ENCODE measurements around the gene BMPER.

BMPER gene

GRCh38 chr7:34066411-34066810 is 161.1 kb downstream of the BMPER start:
- H3K36me3 ChIP-seq (ENCODE audit: control insufficient read depth, insufficient read depth, low read length): no peaks in the 10 kb centered on the region; the same call in 1 of the 2 replicates
- H3K4me1 ChIP-seq (ENCODE audit: control insufficient read depth, insufficient read depth, low read length): peaks cover 30% of the 10 kb centered on the region
- H3K9me3 ChIP-seq (ENCODE audit: control insufficient read depth, insufficient read depth, low read depth, low read length): no peaks in the 10 kb centered on the region
- H3K4me3 ChIP-seq (ENCODE audit: low read depth, low read length): no peak overlapping the region
- no peaks in the 10 kb centered on the region for H3K27me3 ChIP-seq (ENCODE audit: control insufficient read depth, insufficient read depth, low read length)
- H3K27ac ChIP-seq (ENCODE audit: low read depth, low read length): no peak overlapping the region
- H3K9ac ChIP-seq (ENCODE audit: low read length): no peak overlapping the region

DNA sequence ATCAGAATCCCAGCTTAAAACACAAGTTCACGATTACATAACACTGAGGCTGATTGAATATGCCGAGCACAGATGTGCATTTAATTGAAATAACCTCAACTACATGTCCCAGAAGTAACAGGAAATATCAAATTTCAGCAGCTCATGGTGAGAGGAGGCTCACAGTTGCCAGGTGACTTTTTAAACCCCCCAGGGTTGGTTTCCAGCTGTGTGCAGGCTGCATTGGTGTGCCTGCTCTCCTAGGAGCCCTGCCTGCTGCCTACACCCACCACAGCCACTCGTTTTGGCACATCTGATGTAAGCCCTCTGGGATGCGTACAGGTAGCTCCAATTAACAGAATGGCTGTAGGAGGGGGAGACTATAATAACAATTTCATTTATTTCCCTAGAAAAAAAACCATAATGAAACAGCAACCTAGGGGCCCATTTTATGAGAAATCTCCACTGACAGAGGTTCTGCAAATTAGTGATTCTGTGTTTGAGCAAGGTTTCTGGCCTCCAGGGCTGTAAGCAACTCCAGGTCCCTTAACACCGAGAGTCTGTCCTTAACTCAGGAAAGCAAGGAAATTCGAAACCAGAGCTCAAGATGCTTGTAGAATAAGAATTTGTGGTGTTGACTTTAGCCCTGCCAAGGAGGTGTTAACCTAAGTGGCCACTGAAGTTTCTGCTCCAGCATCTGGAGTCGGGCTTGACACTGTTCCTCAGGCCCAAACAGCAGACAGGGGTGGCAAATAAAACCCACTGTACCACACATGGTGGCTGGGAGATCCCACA is 161.9 kb downstream of the BMPER start:
- no peak overlapping the region for H3K4me3 ChIP-seq (ENCODE audit: low read depth, low read length)
- no peaks in the 10 kb centered on the region for H3K27me3 ChIP-seq (ENCODE audit: control insufficient read depth, insufficient read depth, low read length)

DNA sequence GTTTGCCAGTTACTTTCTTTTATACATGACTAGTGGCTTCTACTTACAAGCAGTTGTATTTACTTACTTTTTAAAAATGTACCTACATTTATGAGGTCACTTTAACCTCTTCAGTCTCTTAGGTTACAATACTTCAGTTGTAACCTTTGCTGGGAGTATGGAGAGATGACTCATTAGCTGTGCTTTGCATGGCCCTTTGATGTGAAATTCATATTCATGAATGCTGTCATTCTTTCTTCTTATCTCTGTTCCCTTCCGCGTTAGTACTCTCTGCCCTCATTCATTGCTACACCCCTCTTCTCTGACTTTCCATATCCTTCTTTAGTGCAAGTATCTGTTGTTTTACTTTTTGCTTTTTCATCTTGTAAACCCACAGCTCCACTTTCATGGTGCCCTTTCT is 164.3 kb downstream of the BMPER start:
- Histone ChIP-seq H3K9me3 (ENCODE audit: control insufficient read depth, insufficient read depth, low read depth, low read length) (peaks cover 3% of the 10 kb centered on the region; the same call in 1 of the 2 replicates), H3K36me3 (ENCODE audit: control insufficient read depth, insufficient read depth, low read length) (no peaks in the 10 kb centered on the region), H3K4me3 (ENCODE audit: low read depth, low read length) (no peak overlapping the region), H3K27me3 (ENCODE audit: control insufficient read depth, insufficient read depth, low read length) (no peaks in the 10 kb centered on the region), H3K4me1 (ENCODE audit: control insufficient read depth, insufficient read depth, low read length) (peaks cover 22% of the 10 kb centered on the region), H3K9ac (ENCODE audit: low read length) (no peak overlapping the region), H3K27ac (ENCODE audit: low read depth, low read length) (no peak overlapping the region)

More for the DNA sequence above, 161.9 kb downstream of the BMPER start:
- peaks cover 3% of the 10 kb centered on the region; the same call in 1 of the 2 replicates for H3K9me3 ChIP-seq (ENCODE audit: control insufficient read depth, insufficient read depth, low read depth, low read length)
- peaks cover 28% of the 10 kb centered on the region for H3K4me1 ChIP-seq (ENCODE audit: control insufficient read depth, insufficient read depth, low read length)
- H3K9ac ChIP-seq (ENCODE audit: low read length): no peak overlapping the region
- no peak overlapping the region for H3K27ac ChIP-seq (ENCODE audit: low read depth, low read length)
- H3K36me3 ChIP-seq (ENCODE audit: control insufficient read depth, insufficient read depth, low read length): no peaks in the 10 kb centered on the region

DNA sequence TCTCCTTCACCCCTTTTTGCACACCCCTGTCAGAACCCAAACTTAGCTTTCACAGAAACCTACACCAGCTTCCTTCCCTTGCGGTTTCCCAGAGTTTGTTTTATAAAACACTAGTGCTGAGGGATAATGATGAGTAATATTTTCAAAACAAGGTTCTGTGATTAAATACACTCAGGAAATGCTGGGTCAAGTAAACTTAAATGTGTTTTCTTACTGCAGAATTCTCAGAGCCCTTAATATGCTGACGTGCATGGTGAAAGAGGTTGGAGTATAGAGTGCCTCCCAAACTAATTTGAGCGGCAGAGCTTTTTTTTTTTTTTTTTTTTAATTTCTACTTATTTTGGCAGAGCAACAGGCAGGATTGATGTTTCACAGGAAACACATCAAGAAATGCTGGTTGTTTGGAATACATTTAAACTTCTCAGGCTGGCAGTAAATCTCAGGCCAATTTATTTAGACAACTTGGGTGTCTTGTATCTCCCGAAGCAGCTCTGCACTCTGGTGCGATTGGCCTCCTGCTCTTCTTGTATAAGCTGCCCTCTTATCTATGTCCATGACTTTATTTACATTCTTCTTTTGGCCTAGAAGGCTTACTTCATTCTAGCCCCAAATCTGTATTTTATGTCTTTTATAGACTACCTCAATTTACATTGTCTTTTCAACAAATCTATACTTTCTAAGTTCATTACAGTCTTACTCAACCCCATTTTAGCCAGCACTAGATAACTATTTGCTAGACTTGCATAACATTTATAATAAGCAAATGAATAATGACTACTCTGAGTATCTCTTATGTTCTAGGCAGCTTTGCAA is 165.4 kb downstream of the BMPER start:
- H3K27ac ChIP-seq (ENCODE audit: low read depth, low read length): no peak overlapping the region

GRCh38 chr7:34073676-34074075 is 168.3 kb downstream of the BMPER start:
- peaks cover 14% of the 10 kb centered on the region for H3K4me1 ChIP-seq (ENCODE audit: control insufficient read depth, insufficient read depth, low read length)
- no peak overlapping the region for H3K27ac ChIP-seq (ENCODE audit: low read depth, low read length)
- H3K9ac ChIP-seq (ENCODE audit: low read length): no peak overlapping the region
- peaks cover 3% of the 10 kb centered on the region; the same call in 1 of the 2 replicates for H3K9me3 ChIP-seq (ENCODE audit: control insufficient read depth, insufficient read depth, low read depth, low read length)
- no peak overlapping the region for H3K4me3 ChIP-seq (ENCODE audit: low read depth, low read length)
- H3K27me3 ChIP-seq (ENCODE audit: control insufficient read depth, insufficient read depth, low read length): no peaks in the 10 kb centered on the region
- no peaks in the 10 kb centered on the region; the same call in 1 of the 2 replicates for H3K36me3 ChIP-seq (ENCODE audit: control insufficient read depth, insufficient read depth, low read length)

More for the DNA sequence above, 165.4 kb downstream of the BMPER start:
- H3K4me3 ChIP-seq (ENCODE audit: low read depth, low read length): no peak overlapping the region
- no peaks in the 10 kb centered on the region; the same call in 1 of the 2 replicates for H3K36me3 ChIP-seq (ENCODE audit: control insufficient read depth, insufficient read depth, low read length)
- H3K9ac ChIP-seq (ENCODE audit: low read length): no peak overlapping the region
- peaks cover 25% of the 10 kb centered on the region for H3K4me1 ChIP-seq (ENCODE audit: control insufficient read depth, insufficient read depth, low read length)
- H3K27me3 ChIP-seq (ENCODE audit: control insufficient read depth, insufficient read depth, low read length): no peaks in the 10 kb centered on the region
- peaks cover 3% of the 10 kb centered on the region; the same call in 1 of the 2 replicates for H3K9me3 ChIP-seq (ENCODE audit: control insufficient read depth, insufficient read depth, low read depth, low read length)

DNA sequence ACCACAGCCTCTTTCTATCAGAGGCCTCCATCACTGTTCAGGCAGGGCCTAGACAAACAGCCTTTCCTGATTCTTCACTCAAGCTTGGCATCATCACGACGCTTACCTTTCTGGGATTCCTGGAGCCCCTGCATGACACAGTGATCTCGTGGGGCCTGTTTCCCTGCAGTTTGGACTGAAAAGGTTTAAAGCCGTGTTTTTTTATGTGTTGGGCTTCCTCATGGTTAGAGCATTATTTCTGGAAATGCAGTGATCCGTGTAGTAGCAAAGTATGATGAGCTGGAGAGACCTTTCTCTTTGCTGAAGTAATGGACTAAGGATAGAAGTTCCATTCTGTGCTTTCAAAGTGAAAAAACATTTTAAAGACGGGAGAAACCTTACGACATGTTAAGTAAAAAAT is 169.1 kb downstream of the BMPER start:
- H3K27ac ChIP-seq (ENCODE audit: low read depth, low read length): no peak overlapping the region
- peaks cover 3% of the 10 kb centered on the region; the same call in 1 of the 2 replicates for H3K9me3 ChIP-seq (ENCODE audit: control insufficient read depth, insufficient read depth, low read depth, low read length)
- peaks cover 14% of the 10 kb centered on the region for H3K4me1 ChIP-seq (ENCODE audit: control insufficient read depth, insufficient read depth, low read length)
- H3K36me3 ChIP-seq (ENCODE audit: control insufficient read depth, insufficient read depth, low read length): no peaks in the 10 kb centered on the region; the same call in 1 of the 2 replicates
- no peak overlapping the region for H3K4me3 ChIP-seq (ENCODE audit: low read depth, low read length)
- H3K9ac ChIP-seq (ENCODE audit: low read length): no peak overlapping the region
- H3K27me3 ChIP-seq (ENCODE audit: control insufficient read depth, insufficient read depth, low read length): no peaks in the 10 kb centered on the region

- Histone ChIP-seq H3K9ac (ENCODE audit: low read length) (no peak overlapping the region), H3K4me1 (ENCODE audit: control insufficient read depth, insufficient read depth, low read length) (peaks cover 9% of the 10 kb centered on the region), H3K36me3 (ENCODE audit: control insufficient read depth, insufficient read depth, low read length) (no peaks in the 10 kb centered on the region; the same call in 1 of the 2 replicates), H3K9me3 (ENCODE audit: control insufficient read depth, insufficient read depth, low read depth, low read length) (peaks cover 3% of the 10 kb centered on the region; the same call in 1 of the 2 replicates), H3K4me3 (ENCODE audit: low read depth, low read length) (no peak overlapping the region), H3K27me3 (ENCODE audit: control insufficient read depth, insufficient read depth, low read length) (no peaks in the 10 kb centered on the region), H3K27ac (ENCODE audit: low read depth, low read length) (no peak overlapping the region)
Measured at GRCh38 chr7:34075523-34076370, 170.4 kb downstream of the BMPER start.

- no peaks in the 10 kb centered on the region for H3K27me3 ChIP-seq (ENCODE audit: control insufficient read depth, insufficient read depth, low read length)
- no peaks in the 10 kb centered on the region; the same call in 1 of the 2 replicates for H3K36me3 ChIP-seq (ENCODE audit: control insufficient read depth, insufficient read depth, low read length)
- peaks cover under 1% of the 10 kb centered on the region; the same call in 1 of the 2 replicates for H3K9me3 ChIP-seq (ENCODE audit: control insufficient read depth, insufficient read depth, low read depth, low read length)
- no peak overlapping the region for H3K9ac ChIP-seq (ENCODE audit: low read length)
- H3K4me1 ChIP-seq (ENCODE audit: control insufficient read depth, insufficient read depth, low read length): peaks cover 9% of the 10 kb centered on the region
- no peak overlapping the region for H3K27ac ChIP-seq (ENCODE audit: low read depth, low read length)
- H3K4me3 ChIP-seq (ENCODE audit: low read depth, low read length): no peak overlapping the region
Measured at GRCh38 chr7:34077168-34077567, 171.8 kb downstream of the BMPER start.

DNA sequence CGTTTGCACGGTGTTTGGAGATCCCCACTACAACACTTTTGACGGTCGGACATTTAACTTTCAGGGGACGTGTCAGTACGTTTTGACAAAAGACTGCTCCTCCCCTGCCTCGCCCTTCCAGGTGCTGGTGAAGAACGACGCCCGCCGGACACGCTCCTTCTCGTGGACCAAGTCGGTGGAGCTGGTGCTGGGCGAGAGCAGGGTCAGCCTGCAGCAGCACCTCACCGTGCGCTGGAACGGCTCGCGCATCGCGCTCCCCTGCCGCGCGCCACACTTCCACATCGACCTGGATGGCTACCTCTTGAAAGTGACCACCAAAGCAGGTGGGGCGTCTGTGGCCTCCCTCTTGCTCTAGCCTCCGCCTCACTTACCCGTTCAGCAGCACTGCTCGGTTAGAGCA is 173.5 kb downstream of the BMPER start:
- H3K27ac ChIP-seq (ENCODE audit: low read depth, low read length): no peak overlapping the region
- peaks cover 9% of the 10 kb centered on the region for H3K4me1 ChIP-seq (ENCODE audit: control insufficient read depth, insufficient read depth, low read length)
- no peaks in the 10 kb centered on the region; the same call in 1 of the 2 replicates for H3K36me3 ChIP-seq (ENCODE audit: control insufficient read depth, insufficient read depth, low read length)
- H3K9ac ChIP-seq (ENCODE audit: low read length): no peak overlapping the region
- no peaks in the 10 kb centered on the region for H3K27me3 ChIP-seq (ENCODE audit: control insufficient read depth, insufficient read depth, low read length)
- no peaks in the 10 kb centered on the region for H3K9me3 ChIP-seq (ENCODE audit: control insufficient read depth, insufficient read depth, low read depth, low read length)
- H3K4me3 ChIP-seq (ENCODE audit: low read depth, low read length): no peak overlapping the region

GRCh38 chr7:34080513-34080912 is 175.2 kb downstream of the BMPER start:
- Histone ChIP-seq H3K4me1 (ENCODE audit: control insufficient read depth, insufficient read depth, low read length) (peaks cover 8% of the 10 kb centered on the region), H3K27ac (ENCODE audit: low read depth, low read length) (no peak overlapping the region), H3K4me3 (ENCODE audit: low read depth, low read length) (no peak overlapping the region), H3K36me3 (ENCODE audit: control insufficient read depth, insufficient read depth, low read length) (no peaks in the 10 kb centered on the region; the same call in 1 of the 2 replicates), H3K9me3 (ENCODE audit: control insufficient read depth, insufficient read depth, low read depth, low read length) (no peaks in the 10 kb centered on the region), H3K27me3 (ENCODE audit: control insufficient read depth, insufficient read depth, low read length) (no peaks in the 10 kb centered on the region), H3K9ac (ENCODE audit: low read length) (no peak overlapping the region)

All from HUES6 (cell line).